K562 (cell line): Measurements from ENCODE around the gene CPSF6. TPM values are rescaled to one million over a fixed set of nuclear protein-coding genes. Genes with fewer than 3 reads are reported as not detected.

Experiments used
- CHD7 ChIP-seq: fragments of 200-600 bp; sonication (generic); IDR thresholded peaks from one replicate; pipeline ENCODE4 v1.6.1; 2012; ENCODE audit warnings: mild to moderate bottlenecking, low read depth, low read length, inconsistent platforms
- CREB1 ChIP-seq, 2 experiments: sonication (generic) in 1 of 2; formaldehyde crosslinking in 1 of 2; IDR thresholded peaks; 2 replicates each; pipeline versions ENCODE4 v1.6.1 to v1.8.0; 2012 to 2022; ENCODE audit warnings: inconsistent platforms in 1 of 2, mild to moderate bottlenecking in 1 of 2, missing genetic modification reagents in 1 of 2, moderate library complexity in 1 of 2
- CSDE1 ChIP-seq, 2 experiments: fragments of 450-650 bp; IDR thresholded peaks; 2 replicates each; pipeline ENCODE4 v1.6.1; 2016; ENCODE audit warnings: mild to moderate bottlenecking in 1 of 2
- ELF2 ChIP-seq: fragments of 250-450 bp; sonication (Bioruptor Pico); IDR thresholded peaks from 2 replicates; pipeline ENCODE4 v1.5.0; 2021; ENCODE audit warnings: mild to moderate bottlenecking
- GABPB1 ChIP-seq: sonication (generic); formaldehyde crosslinking; IDR thresholded peaks from 2 replicates; pipeline ENCODE4 v1.8.0; 2022; ENCODE audit warnings: mild to moderate bottlenecking, missing genetic modification reagents
- GTF2B ChIP-seq: IDR thresholded peaks from 2 replicates; pipeline ENCODE4 v1.6.1; 2011; ENCODE audit not compliant: insufficient read length; ENCODE audit errors: extremely low read depth
- HES1 ChIP-seq: fragments of 450-650 bp; IDR thresholded peaks from 2 replicates; pipeline ENCODE4 v1.6.1; 2016; ENCODE audit warnings: low read depth, mild to moderate bottlenecking, moderate library complexity
- HNRNPLL ChIP-seq: fragments of 200-400 bp; formaldehyde crosslinking; IDR thresholded peaks from 2 replicates; pipeline ENCODE4 v1.6.1; 2017; ENCODE audit warnings: low read length, low read depth, mild to moderate bottlenecking; ENCODE audit not compliant: poor library complexity, severe bottlenecking
- STAT5B ChIP-seq: fragments of 250-450 bp; sonication (Bioruptor Pico); IDR thresholded peaks from 2 replicates; pipeline ENCODE4 v1.8.0; 2021; ENCODE audit warnings: mild to moderate bottlenecking, inconsistent platforms
- ZBTB8A ChIP-seq: fragments of 450-650 bp; IDR thresholded peaks from 2 replicates; pipeline ENCODE4 v1.6.1; 2018; ENCODE audit warnings: mild to moderate bottlenecking, moderate library complexity; ENCODE audit not compliant: partially characterized antibody
- polyA plus RNA-seq, 8 experiments: library from polyadenylated mRNA; depleted of rRNA in 4 of 8; stranded (reverse) in 5 of 8; unstranded in 3 of 8; fragments of >200 nt; fragmentation: Nextera tagmentation in 2 of 8; fragmentation: Illumina TruSeq in 1 of 8; extraction: Ambion mirVana in 2 of 8; extraction: Trizol in 1 of 8; gene quantifications; 2 replicates each; pipeline versions ENCODE4 v1.2.1 to v1.2.3, GENCODE V29; 2011 to 2014; ENCODE audit warnings: inconsistent platforms in 1 of 8, missing spikeins in 1 of 8
- total RNA-seq, 7 experiments: library from RNA; depleted of rRNA in 6 of 7; stranded (reverse); fragments of >200 nt in 6 of 7; fragmentation: Illumina TruSeq in 2 of 7; extraction: Trizol in 2 of 7; gene quantifications; 2 replicates each; pipeline versions ENCODE4 v1.2.1 to v1.2.3, GENCODE V29; 2011 to 2021; ENCODE audit warnings: low replicate concordance in 1 of 7

Gene CPSF6
- total and polyA plus RNA-seq, 9 of the 15 experiments (the other 6 are each of a cell fraction or from before 2014, with no cell fraction given), result 34.3 to 129 (median 77.8) TPM

- TF ChIP-seq CHD7 (no peak), HNRNPLL (no peak), GABPB1 (no peak), STAT5B (CRISPR knock-in tag) (no peak), HES1 (no peak), GTF2B (no peak), ZBTB8A (no peak), CREB1 (IDR thresholded peaks at IDR 0.05) (no peak), CREB1 (CRISPR knock-in tag; IDR thresholded peaks at IDR 0.05) (no peak), CSDE1 (IDR thresholded peaks at IDR 0.05) (no peak), ELF2 (CRISPR knock-in tag) (no peak)
These were observed 82.0 kb downstream of the CPSF6 start (continued) for GRCh38 chr12:69321351-69321750.
